Hepatocyte (in vitro differentiated cells): ENCODE measurements around the gene OTULINL.

Source experiments
- EZH2 ChIP-seq: fragments of 200-600 bp; sonication (generic); IDR thresholded peaks from 2 replicates; pipeline ENCODE4 v1.6.1; 2016; ENCODE audit warnings: antibody characterized with exemption, mild to moderate bottlenecking, borderline replicate concordance
- EZH2phosphoT487 ChIP-seq: fragments of 200-600 bp; sonication (generic); IDR thresholded peaks from one replicate; pipeline ENCODE4 v1.6.1; 2018; ENCODE audit warnings: antibody characterized with exemption, mild to moderate bottlenecking, low read depth, moderate library complexity; ENCODE audit not compliant: unreplicated experiment, severe bottlenecking
- TF ChIP-seq, protein P1 (sequence below): fragments of 200-600 bp; sonication (generic); IDR thresholded peaks from 2 replicates; pipeline ENCODE4 v1.5.1; 2016; ENCODE audit warnings: antibody characterized with exemption, mild to moderate bottlenecking; ENCODE audit not compliant: poor library complexity

DNA sequence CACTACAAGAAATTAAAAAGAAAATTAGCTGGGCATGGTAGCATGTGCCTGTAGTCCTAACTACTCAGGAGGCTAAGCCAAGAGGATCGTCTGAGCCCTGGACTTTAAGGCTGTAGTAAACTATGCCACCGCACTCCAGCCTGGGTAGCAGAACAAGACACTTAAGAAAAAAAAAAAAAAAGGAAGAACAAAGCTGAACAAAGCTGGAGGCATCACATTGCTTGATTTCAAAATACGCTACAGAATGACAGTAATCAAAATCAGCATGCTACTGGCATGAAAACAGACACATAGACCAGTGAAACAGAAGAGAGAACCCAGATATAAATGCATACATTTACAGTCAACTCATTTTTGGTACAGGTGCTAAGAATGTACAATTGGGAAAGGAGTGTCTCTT, 68.5 kb downstream of the OTULINL start:
- TF ChIP-seq, protein P1, sequence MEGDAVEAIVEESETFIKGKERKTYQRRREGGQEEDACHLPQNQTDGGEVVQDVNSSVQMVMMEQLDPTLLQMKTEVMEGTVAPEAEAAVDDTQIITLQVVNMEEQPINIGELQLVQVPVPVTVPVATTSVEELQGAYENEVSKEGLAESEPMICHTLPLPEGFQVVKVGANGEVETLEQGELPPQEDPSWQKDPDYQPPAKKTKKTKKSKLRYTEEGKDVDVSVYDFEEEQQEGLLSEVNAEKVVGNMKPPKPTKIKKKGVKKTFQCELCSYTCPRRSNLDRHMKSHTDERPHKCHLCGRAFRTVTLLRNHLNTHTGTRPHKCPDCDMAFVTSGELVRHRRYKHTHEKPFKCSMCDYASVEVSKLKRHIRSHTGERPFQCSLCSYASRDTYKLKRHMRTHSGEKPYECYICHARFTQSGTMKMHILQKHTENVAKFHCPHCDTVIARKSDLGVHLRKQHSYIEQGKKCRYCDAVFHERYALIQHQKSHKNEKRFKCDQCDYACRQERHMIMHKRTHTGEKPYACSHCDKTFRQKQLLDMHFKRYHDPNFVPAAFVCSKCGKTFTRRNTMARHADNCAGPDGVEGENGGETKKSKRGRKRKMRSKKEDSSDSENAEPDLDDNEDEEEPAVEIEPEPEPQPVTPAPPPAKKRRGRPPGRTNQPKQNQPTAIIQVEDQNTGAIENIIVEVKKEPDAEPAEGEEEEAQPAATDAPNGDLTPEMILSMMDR, result no peak
- no peak for TF ChIP-seq EZH2
- no peak for TF ChIP-seq EZH2phosphoT487
